ENCODE data around the gene BIVM.
"Not testable (repeated sequence)": the region's sequence is repeated elsewhere in the genome, so short reads cannot be mapped to it uniquely, and the experiment has no call there.

The BIVM gene

DNA sequence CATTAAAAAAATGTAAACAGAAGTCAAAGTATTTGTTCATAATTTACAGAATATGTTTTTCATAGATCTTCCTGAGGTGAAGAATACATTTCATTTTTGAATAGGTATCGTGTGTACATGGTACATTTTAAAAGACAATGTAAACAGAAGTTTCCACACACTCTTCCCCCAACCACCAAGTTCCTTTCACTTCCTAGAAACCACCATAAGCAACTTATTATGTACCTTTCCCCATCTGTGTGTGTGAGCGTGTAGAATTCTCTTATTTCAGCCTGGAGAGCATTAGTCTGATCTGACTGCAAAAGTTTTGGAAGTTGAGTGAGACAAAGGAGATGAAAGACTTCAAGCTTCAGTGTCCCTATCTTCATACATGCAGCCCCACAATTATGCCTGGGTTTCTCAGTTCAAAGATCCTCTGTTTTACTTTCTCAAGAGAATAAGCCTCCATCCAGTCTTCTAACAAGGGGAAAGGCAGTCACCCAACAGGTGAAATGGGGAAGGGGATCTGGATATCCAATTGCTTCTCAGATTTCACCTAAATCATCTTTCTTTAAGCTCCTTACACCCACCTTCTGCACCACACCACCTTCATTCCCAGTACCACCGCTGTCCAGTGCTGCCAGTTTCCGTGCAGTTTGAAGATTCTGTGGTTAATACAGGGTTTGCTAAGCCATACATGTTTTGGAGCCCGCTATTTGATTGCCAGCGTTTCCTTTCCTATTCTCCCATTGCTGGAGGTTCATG lies 27.4 kb upstream of the BIVM start:
- H3K9ac ChIP-seq (ENCODE audit: low read length in 5 of 5), result no peak overlapping the region
- no peak overlapping the region for H3K4me3 ChIP-seq (ENCODE audit: low read depth in 1 of 5, low read length in 5 of 5)
- peaks cover 0 to 19% (median 15%) of the 10 kb centered on the region in 5 donors for H3K4me1 ChIP-seq (ENCODE audit: control insufficient read depth in 5 of 5, insufficient read depth in 5 of 5, low read length in 5 of 5)
- H3K27me3 ChIP-seq (ENCODE audit: control insufficient read depth in 5 of 5, insufficient read depth in 4 of 5, low read length in 5 of 5), result no peaks in the 10 kb centered on the region
- H3K9me3 ChIP-seq (ENCODE audit: control insufficient read depth in 5 of 5, low read length in 5 of 5), result no peaks in the 10 kb centered on the region
- no peak overlapping the region for H3K27ac ChIP-seq (ENCODE audit: low read depth, low read length)
- no peaks in the 10 kb centered on the region for H3K36me3 ChIP-seq (ENCODE audit: control insufficient read depth in 5 of 5, insufficient read depth in 5 of 5, low read length in 5 of 5)

DNA sequence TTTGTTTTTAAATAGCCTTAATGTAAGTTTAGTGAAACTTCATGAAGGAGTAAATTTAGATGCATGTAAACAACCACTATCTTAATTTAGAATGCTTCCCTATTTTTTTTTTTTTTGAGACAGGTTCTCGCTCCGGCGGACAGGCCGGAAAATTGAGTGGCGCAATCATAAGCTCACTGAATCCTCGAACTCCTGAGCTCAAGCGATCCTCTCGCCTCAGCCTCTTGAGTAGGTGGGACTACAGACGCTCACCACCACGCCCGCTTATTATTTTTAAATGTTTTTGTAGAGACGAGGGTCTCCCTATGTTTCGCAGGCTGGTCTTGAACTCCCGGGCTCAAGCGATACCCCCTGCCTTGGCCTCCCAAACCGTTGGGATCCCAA lies 26.9 kb upstream of the BIVM start:
- Histone ChIP-seq H3K36me3 (ENCODE audit: control insufficient read depth in 5 of 5, insufficient read depth in 5 of 5, low read length in 5 of 5) (no peaks in the 10 kb centered on the region), H3K4me3 (ENCODE audit: low read depth in 1 of 5, low read length in 5 of 5) (no peak overlapping the region), H3K9ac (ENCODE audit: low read length in 5 of 5) (no peak overlapping the region), H3K9me3 (ENCODE audit: control insufficient read depth in 5 of 5, low read length in 5 of 5) (no peaks in the 10 kb centered on the region), H3K27me3 (ENCODE audit: control insufficient read depth in 5 of 5, insufficient read depth in 4 of 5, low read length in 5 of 5) (no peaks in the 10 kb centered on the region), H3K4me1 (ENCODE audit: control insufficient read depth in 5 of 5, insufficient read depth in 5 of 5, low read length in 5 of 5) (peaks cover 0 to 19% (median 15%) of the 10 kb centered on the region in 5 donors), H3K27ac (ENCODE audit: low read depth, low read length) (no peak overlapping the region)

DNA sequence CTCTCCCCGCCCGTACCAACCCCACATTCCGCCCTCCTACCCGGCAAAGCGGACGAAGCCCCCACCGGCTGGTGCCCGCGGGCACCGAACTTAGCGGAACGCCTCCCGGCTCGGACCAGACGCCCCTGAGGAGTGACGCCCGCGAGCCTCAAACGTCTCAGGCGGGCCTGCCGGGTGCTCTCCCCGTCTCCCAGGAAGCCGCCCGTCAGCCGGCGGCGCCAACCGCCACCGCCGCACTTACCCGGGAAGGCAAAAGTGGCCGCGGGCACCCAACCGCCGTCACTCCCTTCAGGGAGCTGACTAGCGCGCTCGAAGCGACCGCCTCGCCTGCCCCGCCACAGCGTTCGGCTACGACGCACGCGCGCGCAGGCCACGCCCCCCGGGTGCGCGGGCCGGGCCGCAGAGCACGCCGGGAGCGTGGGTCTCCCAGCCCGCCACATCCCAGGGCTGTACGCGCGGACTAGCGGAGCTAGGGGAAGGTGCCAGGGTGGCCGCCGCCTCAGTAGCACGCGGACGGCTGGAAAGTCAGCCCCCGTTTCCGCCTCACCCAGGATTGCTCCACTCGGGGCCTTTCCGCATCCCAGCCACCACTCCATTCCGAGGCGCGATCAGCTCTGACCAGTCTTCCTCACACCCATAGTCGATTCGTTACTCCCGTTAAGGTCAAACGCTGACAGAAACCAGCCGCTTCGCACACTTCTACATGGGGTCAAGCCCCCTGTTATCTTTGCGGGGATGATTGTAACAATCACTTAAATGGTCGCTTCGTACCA lies 25.3 kb upstream of the BIVM start, which contains the start of gene TEX30:
TSS of gene TEX30 (minus strand) at position 346 of the 773 bp plus-strand sequence. CDS start 3,760 bp downstream, outside the sequence.
- peak within 1 kb of the TSS; percentile 80 to 90 (median 84) for H3K4me3 ChIP-seq (ENCODE audit: low read depth in 1 of 5, low read length in 5 of 5)
- H3K9ac ChIP-seq (ENCODE audit: low read length in 5 of 5), result peak within 1 kb of the TSS; percentile 48 to 94 (median 91)
- peak within 1 kb of the TSS; percentile 74 for H3K27ac ChIP-seq (ENCODE audit: low read depth, low read length)
- no peaks in the 10 kb centered on the region for H3K27me3 ChIP-seq (ENCODE audit: control insufficient read depth in 5 of 5, insufficient read depth in 4 of 5, low read length in 5 of 5)
- H3K36me3 ChIP-seq (ENCODE audit: control insufficient read depth in 5 of 5, insufficient read depth in 5 of 5, low read length in 5 of 5), result no peaks in the 10 kb centered on the region
- no peaks in the 10 kb centered on the region for H3K9me3 ChIP-seq (ENCODE audit: control insufficient read depth in 5 of 5, low read length in 5 of 5)
- H3K4me1 ChIP-seq (ENCODE audit: control insufficient read depth in 5 of 5, insufficient read depth in 5 of 5, low read length in 5 of 5), result peaks cover 0 to 19% (median 15%) of the 10 kb centered on the region in 5 donors

DNA sequence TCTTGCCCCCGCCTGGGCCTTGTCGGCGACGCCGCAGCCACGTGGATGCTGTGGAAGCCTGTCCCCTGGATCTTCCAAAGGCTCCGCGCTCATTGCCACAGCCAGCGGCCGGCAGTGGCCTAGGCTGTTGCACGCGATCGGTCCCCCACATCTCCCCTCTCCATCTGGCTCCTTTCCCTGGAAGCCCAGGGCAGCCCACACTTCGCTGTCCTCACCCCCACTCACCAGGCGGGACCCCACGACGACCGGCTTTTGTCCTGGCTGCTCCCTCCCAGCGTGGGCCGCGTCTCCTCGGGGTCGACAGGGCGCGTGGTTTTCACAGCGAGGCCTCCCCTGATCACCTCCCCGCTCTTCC lies 24.7 kb upstream of the BIVM start:
- no peaks in the 10 kb centered on the region for H3K9me3 ChIP-seq (ENCODE audit: control insufficient read depth in 5 of 5, low read length in 5 of 5)
- no peaks in the 10 kb centered on the region for H3K36me3 ChIP-seq (ENCODE audit: control insufficient read depth in 5 of 5, insufficient read depth in 5 of 5, low read length in 5 of 5)
- H3K27me3 ChIP-seq (ENCODE audit: control insufficient read depth in 5 of 5, insufficient read depth in 4 of 5, low read length in 5 of 5), result no peaks in the 10 kb centered on the region
- H3K4me3 ChIP-seq (ENCODE audit: low read depth in 1 of 5, low read length in 5 of 5), result peak overlapping the region; percentile 80 to 90 (median 84)
- peak overlapping the region; percentile 64 for H3K27ac ChIP-seq (ENCODE audit: low read depth, low read length)
- H3K4me1 ChIP-seq (ENCODE audit: control insufficient read depth in 5 of 5, insufficient read depth in 5 of 5, low read length in 5 of 5), result peaks cover 0 to 19% (median 15%) of the 10 kb centered on the region in 5 donors
- H3K9ac ChIP-seq (ENCODE audit: low read length in 5 of 5), result peak overlapping the region in 4 of 5 donors; percentile 71 to 94 (median 82)

DNA sequence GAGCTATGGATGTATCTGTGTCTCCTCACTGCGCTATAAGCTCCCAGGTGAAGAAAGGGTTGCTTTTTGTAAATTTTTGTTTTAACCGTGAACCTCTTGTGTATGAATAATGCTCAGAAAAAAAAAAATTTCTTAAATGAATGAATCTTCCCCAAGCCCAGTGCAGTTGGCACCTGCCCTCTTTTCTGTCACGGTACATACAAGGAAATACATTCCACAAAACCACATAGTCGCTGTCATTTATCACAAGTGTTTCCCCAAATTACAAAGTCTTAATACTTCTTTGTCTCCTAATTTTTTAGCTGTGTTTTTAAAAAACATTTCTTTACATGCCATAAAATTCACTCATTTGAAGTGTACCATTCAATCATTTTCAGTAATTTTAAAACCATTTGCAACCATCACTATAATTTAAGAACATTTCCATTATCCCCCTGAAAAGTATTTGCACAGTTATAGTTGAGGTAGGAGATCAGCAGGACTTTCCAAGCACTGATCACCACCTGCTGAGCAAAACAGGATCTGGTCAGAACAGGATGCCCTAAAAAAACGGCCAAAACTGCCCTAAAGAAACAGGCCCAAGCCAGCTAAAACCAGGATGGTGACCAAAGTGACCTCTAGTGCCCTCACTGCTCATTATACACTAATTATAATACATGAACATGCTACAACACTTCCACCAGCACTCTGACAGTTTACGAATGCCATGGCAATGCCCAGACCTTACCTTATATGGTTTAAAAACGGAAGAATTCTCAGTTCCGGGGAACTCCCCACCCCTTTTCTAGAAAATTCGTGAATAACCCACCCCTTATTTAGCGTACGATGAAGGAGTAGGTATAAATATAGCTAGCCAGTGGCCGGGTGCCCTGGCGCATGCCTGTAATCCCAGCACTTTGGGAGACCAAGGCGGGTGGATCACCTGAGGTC lies 24.1 kb upstream of the BIVM start:
- Histone ChIP-seq H3K9ac (ENCODE audit: low read length in 5 of 5) (no peak overlapping the region), H3K27ac (ENCODE audit: low read depth, low read length) (no peak overlapping the region), H3K4me3 (ENCODE audit: low read depth in 1 of 5, low read length in 5 of 5) (peak overlapping the region in 1 of 5 donors; percentile 84)

DNA sequence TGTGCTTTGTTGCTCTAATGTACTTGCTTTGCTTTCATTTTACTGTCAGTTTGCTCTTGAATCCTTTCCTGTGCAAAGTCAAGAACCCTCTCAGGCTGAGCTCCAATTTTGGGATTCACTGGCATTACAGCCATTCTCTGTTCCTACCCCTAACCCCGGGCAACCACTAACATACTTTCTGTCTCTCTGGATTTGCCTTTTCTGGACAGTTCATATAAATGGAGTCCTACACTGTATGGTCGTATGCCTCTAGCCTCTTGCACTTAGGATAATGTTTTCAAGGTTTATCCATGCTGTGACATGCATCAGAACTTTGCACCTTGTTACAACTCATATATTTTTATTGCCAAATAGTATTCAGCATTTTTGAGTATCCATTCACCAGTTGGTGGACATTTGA lies 22.6 kb upstream of the BIVM start:
- Histone ChIP-seq H3K36me3 (ENCODE audit: control insufficient read depth in 5 of 5, insufficient read depth in 5 of 5, low read length in 5 of 5) (no peaks in the 10 kb centered on the region), H3K27me3 (ENCODE audit: control insufficient read depth in 5 of 5, insufficient read depth in 4 of 5, low read length in 5 of 5) (no peaks in the 10 kb centered on the region), H3K9ac (ENCODE audit: low read length in 5 of 5) (no peak overlapping the region), H3K4me3 (ENCODE audit: low read depth in 1 of 5, low read length in 5 of 5) (no peak overlapping the region), H3K9me3 (ENCODE audit: control insufficient read depth in 5 of 5, low read length in 5 of 5) (no peaks in the 10 kb centered on the region), H3K27ac (ENCODE audit: low read depth, low read length) (no peak overlapping the region), H3K4me1 (ENCODE audit: control insufficient read depth in 5 of 5, insufficient read depth in 5 of 5, low read length in 5 of 5) (peaks cover 0 to 19% (median 15%) of the 10 kb centered on the region in 5 donors)

More for the DNA sequence above, 24.1 kb upstream of the BIVM start:
- H3K9me3 ChIP-seq (ENCODE audit: control insufficient read depth in 5 of 5, low read length in 5 of 5), result no peaks in the 10 kb centered on the region
- no peaks in the 10 kb centered on the region for H3K36me3 ChIP-seq (ENCODE audit: control insufficient read depth in 5 of 5, insufficient read depth in 5 of 5, low read length in 5 of 5)
- H3K4me1 ChIP-seq (ENCODE audit: control insufficient read depth in 5 of 5, insufficient read depth in 5 of 5, low read length in 5 of 5), result peaks cover 0 to 19% (median 15%) of the 10 kb centered on the region in 5 donors
- H3K27me3 ChIP-seq (ENCODE audit: control insufficient read depth in 5 of 5, insufficient read depth in 4 of 5, low read length in 5 of 5), result no peaks in the 10 kb centered on the region

DNA sequence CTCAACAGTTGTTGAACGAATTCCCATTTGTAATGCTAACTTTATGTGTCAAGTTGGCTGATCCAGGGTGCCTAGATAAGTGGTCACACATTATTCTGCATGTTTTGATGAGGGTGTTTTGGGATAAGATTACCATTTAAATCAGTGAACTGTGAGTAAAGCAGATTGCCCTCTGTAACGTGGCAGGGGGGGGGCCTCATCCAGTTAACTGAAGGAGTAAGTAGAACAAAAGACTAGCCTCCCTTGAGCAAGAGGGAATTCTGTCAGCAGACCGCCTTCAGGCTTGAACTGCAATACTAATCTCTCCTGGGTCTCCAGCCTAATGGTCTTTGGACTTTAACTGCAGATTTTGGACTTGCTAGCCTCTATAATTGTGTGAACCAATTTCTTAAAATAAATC lies 21.2 kb upstream of the BIVM start:
- Histone ChIP-seq H3K9me3 (ENCODE audit: control insufficient read depth in 5 of 5, low read length in 5 of 5) (no peaks in the 10 kb centered on the region), H3K4me3 (ENCODE audit: low read depth in 1 of 5, low read length in 5 of 5) (no peak overlapping the region), H3K27me3 (ENCODE audit: control insufficient read depth in 5 of 5, insufficient read depth in 4 of 5, low read length in 5 of 5) (no peaks in the 10 kb centered on the region), H3K9ac (ENCODE audit: low read length in 5 of 5) (no peak overlapping the region), H3K27ac (ENCODE audit: low read depth, low read length) (no peak overlapping the region), H3K36me3 (ENCODE audit: control insufficient read depth in 5 of 5, insufficient read depth in 5 of 5, low read length in 5 of 5) (no peaks in the 10 kb centered on the region), H3K4me1 (ENCODE audit: control insufficient read depth in 5 of 5, insufficient read depth in 5 of 5, low read length in 5 of 5) (peaks cover 0 to 13% (median 9%) of the 10 kb centered on the region in 5 donors)

DNA sequence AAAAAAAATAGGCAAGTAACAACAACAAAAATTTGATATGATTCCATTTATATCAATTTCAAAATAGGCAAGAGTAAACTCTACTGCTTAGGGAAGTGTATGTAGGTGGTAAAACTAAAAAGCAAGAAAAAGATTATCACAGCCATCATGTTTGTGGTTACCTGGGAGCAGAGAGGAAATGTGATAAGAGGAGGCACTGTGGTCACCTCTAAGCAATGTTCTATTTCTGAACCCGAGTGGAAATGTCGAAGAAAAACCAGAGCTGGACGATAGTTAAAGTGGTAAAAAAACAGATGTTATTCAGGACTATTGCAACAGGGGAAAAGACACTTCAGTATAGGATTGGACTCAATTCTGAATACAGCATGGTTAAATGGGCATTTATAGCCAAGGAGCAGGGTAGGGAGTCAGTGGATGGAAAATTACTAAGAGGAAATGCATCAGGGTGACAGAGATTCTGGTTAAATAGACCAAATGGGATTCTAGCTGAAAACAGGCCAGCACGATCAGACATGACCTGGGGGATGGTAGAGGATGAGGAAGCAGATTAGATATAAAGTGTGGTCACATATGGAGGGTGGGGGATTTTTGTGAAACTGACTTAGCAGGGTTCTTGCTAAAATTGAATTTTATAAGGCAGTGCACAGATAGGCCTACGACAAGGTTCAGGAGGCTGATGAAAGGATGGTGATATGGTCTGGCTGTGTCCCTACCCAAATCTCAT lies 19.3 kb upstream of the BIVM start:
- H3K9me3 ChIP-seq (ENCODE audit: control insufficient read depth in 5 of 5, low read length in 5 of 5), result no peaks in the 10 kb centered on the region
- no peaks in the 10 kb centered on the region for H3K27me3 ChIP-seq (ENCODE audit: control insufficient read depth in 5 of 5, insufficient read depth in 4 of 5, low read length in 5 of 5)
- no peaks in the 10 kb centered on the region for H3K4me1 ChIP-seq (ENCODE audit: control insufficient read depth in 5 of 5, insufficient read depth in 5 of 5, low read length in 5 of 5)
- H3K27ac ChIP-seq (ENCODE audit: low read depth, low read length), result no peak overlapping the region
- no peak overlapping the region for H3K4me3 ChIP-seq (ENCODE audit: low read depth in 1 of 5, low read length in 5 of 5)
- H3K9ac ChIP-seq (ENCODE audit: low read length in 5 of 5), result no peak overlapping the region
- H3K36me3 ChIP-seq (ENCODE audit: control insufficient read depth in 5 of 5, insufficient read depth in 5 of 5, low read length in 5 of 5), result no peaks in the 10 kb centered on the region

DNA sequence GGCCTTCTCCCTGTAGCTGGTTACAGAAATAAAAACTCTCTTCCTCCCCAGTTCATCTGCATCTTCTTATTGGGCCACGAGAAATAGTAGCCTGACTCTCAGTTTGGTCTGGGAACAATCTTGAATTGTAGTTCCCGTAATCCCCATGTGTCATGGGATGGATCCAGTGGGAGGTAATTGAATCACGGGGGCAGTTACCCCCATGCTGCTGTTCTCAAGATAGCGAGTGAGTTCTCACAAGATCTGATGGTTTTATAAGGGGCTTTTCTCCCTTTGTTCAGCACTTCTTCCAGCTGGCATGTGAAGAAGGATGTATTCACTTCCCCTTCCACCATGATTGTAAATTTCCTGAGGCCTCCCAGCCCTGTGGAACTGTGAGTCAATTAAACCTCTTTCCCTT lies 18.3 kb upstream of the BIVM start:
- H3K9me3 ChIP-seq (ENCODE audit: control insufficient read depth in 5 of 5, low read length in 5 of 5); H3K4me3 ChIP-seq (ENCODE audit: low read depth in 1 of 5, low read length in 5 of 5); H3K27ac ChIP-seq (ENCODE audit: low read depth, low read length); H3K9ac ChIP-seq (ENCODE audit: low read length in 5 of 5); H3K36me3 ChIP-seq (ENCODE audit: control insufficient read depth in 5 of 5, insufficient read depth in 5 of 5, low read length in 5 of 5); H3K4me1 ChIP-seq (ENCODE audit: control insufficient read depth in 5 of 5, insufficient read depth in 5 of 5, low read length in 5 of 5); H3K27me3 ChIP-seq (ENCODE audit: control insufficient read depth in 5 of 5, insufficient read depth in 4 of 5, low read length in 5 of 5): not testable (repeated sequence)
